HepG2 (cell line): ENCODE data around the gene NYNRIN. TPM values are rescaled to one million over a fixed set of nuclear protein-coding genes. Genes with fewer than 3 reads are reported as not detected.
A peak's percentile ranks its signal among the peaks of the same experiment; 100 is the strongest.

Source experiments
- BCL6 ChIP-seq: IDR thresholded peaks from 2 replicates; pipeline ENCODE4 v1.6.1; 2016; ENCODE audit warnings: missing genetic modification reagents, missing compliant biosample characterization
- ERF ChIP-seq: IDR thresholded peaks from 2 replicates; pipeline ENCODE4 v1.6.1; 2018; ENCODE audit warnings: missing biosample characterization, missing genetic modification reagents
- GZF1 ChIP-seq: sonication (generic); formaldehyde crosslinking; IDR thresholded peaks from 2 replicates; pipeline ENCODE4 v1.5.1; 2020; ENCODE audit warnings: mild to moderate bottlenecking, missing genetic modification reagents
- KLF11 ChIP-seq: IDR thresholded peaks from 2 replicates; pipeline ENCODE4 v1.6.1; 2016; ENCODE audit warnings: missing compliant biosample characterization
- MATR3 ChIP-seq: sonication (generic); formaldehyde crosslinking; IDR thresholded peaks from 2 replicates; pipeline ENCODE4 v1.4.0; 2020; ENCODE audit warnings: missing genetic modification reagents
- MAX ChIP-seq: IDR thresholded peaks from 2 replicates; pipeline ENCODE4 v1.6.1; 2012; ENCODE audit warnings: inconsistent platforms
- NR1H2 ChIP-seq: sonication (generic); formaldehyde crosslinking; IDR thresholded peaks from 2 replicates; pipeline ENCODE4 v1.8.1; 2022; ENCODE audit warnings: low read depth, missing genetic modification reagents, borderline replicate concordance
- PBX2 ChIP-seq: IDR thresholded peaks from 2 replicates; pipeline ENCODE4 v1.6.1; 2016; ENCODE audit warnings: control low read depth
- PHF8 ChIP-seq: sonication (generic); formaldehyde crosslinking; IDR thresholded peaks from 2 replicates; pipeline ENCODE4 v1.5.0; 2020; ENCODE audit warnings: missing genetic modification reagents
- PRDM15 ChIP-seq: sonication (generic); formaldehyde crosslinking; IDR thresholded peaks from 2 replicates; pipeline ENCODE4 v1.4.0; 2020; ENCODE audit warnings: missing genetic modification reagents
- RBAK ChIP-seq: sonication (generic); formaldehyde crosslinking; IDR thresholded peaks from 2 replicates; pipeline ENCODE4 v1.5.1; 2020; ENCODE audit warnings: mild to moderate bottlenecking, missing genetic modification reagents
- SMARCC2 ChIP-seq: fragments of 450-650 bp; IDR thresholded peaks from 2 replicates; pipeline ENCODE4 v1.6.1; 2017; ENCODE audit warnings: antibody characterized with exemption, mild to moderate bottlenecking
- TGIF2 ChIP-seq: IDR thresholded peaks from 2 replicates; pipeline ENCODE4 v1.6.1; 2016; ENCODE audit warnings: control low read depth, missing compliant biosample characterization
- ZBTB7B ChIP-seq: sonication (generic); formaldehyde crosslinking; IDR thresholded peaks from 2 replicates; pipeline ENCODE4 v1.4.0; 2020; ENCODE audit warnings: missing genetic modification reagents
- ZNF18 ChIP-seq: sonication (generic); formaldehyde crosslinking; IDR thresholded peaks from 2 replicates; pipeline ENCODE4 v1.8.0; 2022; ENCODE audit warnings: mild to moderate bottlenecking, missing genetic modification reagents; ENCODE audit not compliant: insufficient replicate concordance
- ZNF207 ChIP-seq: fragments of 450-650 bp; IDR thresholded peaks from 2 replicates; pipeline ENCODE4 v1.6.1; 2016; ENCODE audit warnings: antibody characterized with exemption, borderline replicate concordance
- ZNF282 ChIP-seq: fragments of 450-650 bp; IDR thresholded peaks from 2 replicates; pipeline ENCODE4 v1.6.1; 2018; ENCODE audit not compliant: partially characterized antibody
- ZNF333 ChIP-seq: sonication (generic); formaldehyde crosslinking; IDR thresholded peaks from 2 replicates; pipeline ENCODE4 v1.4.0; 2020; ENCODE audit warnings: mild to moderate bottlenecking, missing genetic modification reagents, borderline replicate concordance
- ZNF577 ChIP-seq: sonication (generic); formaldehyde crosslinking; IDR thresholded peaks from 2 replicates; pipeline ENCODE4 v1.4.0; 2020; ENCODE audit warnings: mild to moderate bottlenecking, low read depth, missing genetic modification reagents, borderline replicate concordance
- ZNF850 ChIP-seq: sonication (generic); formaldehyde crosslinking; conservative IDR thresholded peaks from 2 replicates; pipeline ENCODE4 v1.9.0; 2021; ENCODE audit warnings: mild to moderate bottlenecking, missing genetic modification reagents
- ZSCAN9 ChIP-seq: IDR thresholded peaks from 2 replicates; pipeline ENCODE4 v1.6.1; 2016; ENCODE audit warnings: borderline replicate concordance
- polyA plus RNA-seq, 8 experiments: library from polyadenylated mRNA; depleted of rRNA in 3 of 8; stranded (reverse) in 7 of 8; unstranded in 1 of 8; fragments of >200 nt; fragmentation: Illumina TruSeq in 4 of 8; extraction: Trizol in 4 of 8; gene quantifications; 2 replicates each; pipeline versions ENCODE4 v1.2.1 to v1.2.3, GENCODE V29; 2011 to 2016; ENCODE audit warnings: low read depth in 4 of 8, missing spikeins in 1 of 8, mixed read lengths in 1 of 8; ENCODE audit not compliant: insufficient read depth in 1 of 8
- total RNA-seq, 5 experiments: library from RNA; depleted of rRNA; stranded (reverse); fragments of >200 nt; fragmentation: Illumina TruSeq; extraction: Trizol; gene quantifications; 2 replicates each; pipeline ENCODE4 v1.2.3, GENCODE V29; 2016; ENCODE audit warnings: low read depth in 1 of 5
- TF ChIP-seq, protein P1 (sequence below): sonication (generic); formaldehyde crosslinking; IDR thresholded peaks from 2 replicates; pipeline ENCODE4 v1.8.1; 2023; ENCODE audit warnings: mild to moderate bottlenecking, moderate library complexity, missing genetic modification reagents
- TF ChIP-seq, protein P2 (sequence below): sonication (generic); formaldehyde crosslinking; conservative IDR thresholded peaks from 2 replicates; pipeline ENCODE4 v1.4.0; 2020; ENCODE audit warnings: missing genetic modification reagents

NYNRIN gene
- total and polyA plus RNA-seq, 2 of the 13 experiments (the other 11 are each of a cell fraction or from before 2014, with no cell fraction given), result 0.63 to 1.1 TPM

- TF ChIP-seq ZNF18, result no peak
- no peak for TF ChIP-seq TGIF2 (CRISPR knock-in tag)
- no peak for TF ChIP-seq NR1H2
- no peak for TF ChIP-seq MAX
- TF ChIP-seq PRDM15 (CRISPR knock-in tag), result no peak; the same call in 1 of the 2 replicates
- TF ChIP-seq ZBTB7B, result no peak
- TF ChIP-seq ZSCAN9 (CRISPR knock-in tag), result no peak
- no peak for TF ChIP-seq ZNF577 (CRISPR knock-in tag)
- TF ChIP-seq MATR3 (CRISPR knock-in tag), result no peak
- TF ChIP-seq ZNF207, result no peak
- TF ChIP-seq ERF (CRISPR knock-in tag), result peak; percentile 82; the same call in 1 of the 2 replicates
- TF ChIP-seq, protein P1, sequence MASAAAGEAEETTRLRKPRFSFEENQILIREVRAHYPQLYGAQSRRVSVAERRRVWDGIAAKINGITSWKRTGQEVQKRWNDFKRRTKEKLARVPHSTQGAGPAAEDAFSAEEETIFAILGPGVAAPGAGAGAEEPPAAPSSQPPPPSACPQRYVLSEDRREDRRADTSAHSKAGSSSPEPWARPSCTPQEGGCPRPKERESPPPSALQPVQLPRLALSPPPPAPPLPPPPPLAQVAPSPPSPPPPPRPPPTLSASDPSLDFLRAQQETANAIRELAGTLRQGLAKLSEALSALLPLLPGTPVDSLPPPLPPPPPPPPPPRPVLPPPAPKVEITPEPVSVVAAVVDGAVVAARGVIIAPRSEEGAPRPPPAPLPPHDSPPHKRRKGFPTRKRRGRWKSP (CRISPR knock-in tag), result no peak
- TF ChIP-seq SMARCC2, result no peak
- TF ChIP-seq GZF1 (CRISPR knock-in tag), result no peak
- TF ChIP-seq, protein P2, sequence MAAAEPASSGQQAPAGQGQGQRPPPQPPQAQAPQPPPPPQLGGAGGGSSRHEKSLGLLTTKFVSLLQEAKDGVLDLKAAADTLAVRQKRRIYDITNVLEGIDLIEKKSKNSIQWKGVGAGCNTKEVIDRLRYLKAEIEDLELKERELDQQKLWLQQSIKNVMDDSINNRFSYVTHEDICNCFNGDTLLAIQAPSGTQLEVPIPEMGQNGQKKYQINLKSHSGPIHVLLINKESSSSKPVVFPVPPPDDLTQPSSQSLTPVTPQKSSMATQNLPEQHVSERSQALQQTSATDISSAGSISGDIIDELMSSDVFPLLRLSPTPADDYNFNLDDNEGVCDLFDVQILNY (CRISPR knock-in tag), result no peak
- no peak for TF ChIP-seq ZNF850 (CRISPR knock-in tag)
- TF ChIP-seq ZNF282, result no peak
- no peak; the same call in 1 of the 2 replicates for TF ChIP-seq BCL6
- no peak; the same call in 1 of the 2 replicates for TF ChIP-seq KLF11
- no peak for TF ChIP-seq PHF8 (CRISPR knock-in tag)
- TF ChIP-seq PBX2 (CRISPR knock-in tag), result no peak
- TF ChIP-seq RBAK, result no peak
- no peak for TF ChIP-seq ZNF333
Measured at GRCh38 chr14:24436355-24437019, 37.7 kb downstream of the NYNRIN start (continued).
